Heart left ventricle (tissue), 16 donors: Measurements from ENCODE around the gene HBE1. TPM values are rescaled to one million over a fixed set of nuclear protein-coding genes. Genes with fewer than 3 reads are reported as not detected.

ENCODE experiments used
- ATAC-seq, 4 donors: fragments of 200-7000 bp; cut with Tn5 transposase; one replicate each; pipeline ENCODE4 v1.9.1; 2020 to 2022; ENCODE audit warnings: moderate library complexity in 4 of 4, mild to moderate bottlenecking in 3 of 4, moderate number of reproducible peaks in 1 of 4
- DNase-seq, 5 donors: peaks; one replicate each; pipeline ENCODE4 v3.0.0-alpha.2; 2020
- H3K27ac ChIP-seq, 12 donors: fragments of 200-600 bp; sonication (generic) in 4 of 12; one replicate each; pipeline versions ENCODE4 v1.5.0 to v1.8.0; 2016 to 2022; ENCODE audit warnings: mild to moderate bottlenecking in 2 of 12
- H3K27me3 ChIP-seq, 9 donors: fragments of 200-600 bp; sonication (generic) in 2 of 9; one replicate each; pipeline versions ENCODE4 v1.5.1 to v1.8.0; 2016 to 2022; ENCODE audit warnings: mild to moderate bottlenecking in 3 of 9
- H3K36me3 ChIP-seq, 9 donors: fragments of 200-600 bp; sonication (generic) in 2 of 9; one replicate each; pipeline versions ENCODE4 v1.5.0 to v1.8.0; 2018 to 2022; ENCODE audit warnings: mild to moderate bottlenecking in 2 of 9
- H3K4me1 ChIP-seq, 12 donors: fragments of 200-600 bp; sonication (generic) in 4 of 12; one replicate each; pipeline versions ENCODE4 v1.5.0 to v1.8.0; 2016 to 2022; ENCODE audit warnings: mild to moderate bottlenecking in 3 of 12
- H3K4me3 ChIP-seq, 12 donors: fragments of 200-600 bp; sonication (generic) in 4 of 12; one replicate each; pipeline versions ENCODE4 v1.5.0 to v1.8.0; 2017 to 2022; ENCODE audit warnings: mild to moderate bottlenecking in 9 of 12, moderate library complexity in 4 of 12
- H3K9me3 ChIP-seq, 12 donors: fragments of 200-600 bp; sonication (generic) in 4 of 12; one replicate each; pipeline versions ENCODE4 v1.5.0 to v1.8.0; 2016 to 2022; ENCODE audit warnings: mild to moderate bottlenecking in 1 of 12
- CTCF ChIP-seq, 12 donors: fragments of 200-600 bp; sonication (generic) in 4 of 12; IDR thresholded peaks; one replicate each; pipeline versions ENCODE4 v1.5.0 to v1.8.0; 2018 to 2022; ENCODE audit warnings: antibody characterized with exemption in 12 of 12, mild to moderate bottlenecking in 5 of 12
- POLR2A ChIP-seq, 2 donors: fragments of 450-650 bp; IDR thresholded peaks; one replicate each; pipeline ENCODE4 v1.6.1; 2017; ENCODE audit warnings: antibody characterized with exemption in 2 of 2, mild to moderate bottlenecking in 2 of 2, moderate library complexity in 2 of 2
- WGBS, 4 donors: extraction: QIAGEN DNeasy Blood & Tissue Kit in 2 of 4; methylation state at CpG; one replicate each; pipeline versions ENCODE4 v1.1.5 to v1.1.7; 2013 to 2018; 5-methylcytosine and 5-hydroxymethylcytosine counted together
- intact Hi-C, 10 donors: fragments of 100-400 bp; cut with DNase I; formaldehyde crosslinking; loops; one replicate each; pipeline versions ENCODE4 v1.11.1 to v1.14.2; 2022
- polyA plus RNA-seq, 2 donors: library from polyadenylated mRNA; stranded (reverse); fragments of 200-250 nt; gene quantifications; one replicate each; pipeline ENCODE4 v1.2.3, GENCODE V29; 2013
- total RNA-seq, 9 donors: library from RNA; depleted of rRNA in 2 of 9; stranded (reverse); fragments of >200 nt in 2 of 9; fragmentation: NEBNext Ultra II Directional in 3 of 9; extraction: Animal tissue kit (Norgen Biotek cat#: 25700) in 3 of 9; gene quantifications; one replicate each; pipeline versions ENCODE4 v1.1.0 to v1.2.4, GENCODE V29; 2016 to 2023
- donor health status: ischemic (EF 13 %, LVEDD 7.1; RV severe dilation, severe dysfunction).
- donor health status: healthy with polysubstance abuse.
- donor health status: DM: no; HTN: yes; CAD: no.
- donor health status: DM: no; HTN: no; CAD: no.
- donor health status: ischemic (EF 25% LVEDD 6.9; RV normal size, moderate dysfunction).
- donor health status: ischemic (EF 25% LVEDD 5.7; RV mildly dilated, moderate dysfunction).
- donor health status: healthy.
- donor health status: DM: yes; HTN: yes; CAD: no.
- donor health status: ischemic (EF 35%, LVEDD 5.7; RV mildly dilated, moderate dysfunction).
- donor health status: nonischemic (EF 11% LVEDD 7.7; RV severe dilation, severe dysfunction).
- donor health status: DM: yes; HTN: yes; CAD: no.
- donor health status: PGD.
- donor health status: ischemic (EF 29% LVEDD 5.4; RV normal size, mild dysfunction).
- donor health status: nonischemic (EF 23%, LVEDD 6.1; RV moderate dilation, normal function).

Gene HBE1
- total and polyA plus RNA-seq, 11 donors: not detected

DNA sequence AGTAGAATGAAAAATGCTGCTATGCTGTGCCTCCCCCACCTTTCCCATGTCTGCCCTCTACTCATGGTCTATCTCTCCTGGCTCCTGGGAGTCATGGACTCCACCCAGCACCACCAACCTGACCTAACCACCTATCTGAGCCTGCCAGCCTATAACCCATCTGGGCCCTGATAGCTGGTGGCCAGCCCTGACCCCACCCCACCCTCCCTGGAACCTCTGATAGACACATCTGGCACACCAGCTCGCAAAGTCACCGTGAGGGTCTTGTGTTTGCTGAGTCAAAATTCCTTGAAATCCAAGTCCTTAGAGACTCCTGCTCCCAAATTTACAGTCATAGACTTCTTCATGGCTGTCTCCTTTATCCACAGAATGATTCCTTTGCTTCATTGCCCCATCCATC lies 14.9 kb upstream of the HBE1 start:
- Histone ChIP-seq H3K4me3 (no peak overlapping the region), H3K27ac (no peak overlapping the region), H3K9me3 (no peaks in the 10 kb centered on the region), H3K4me1 (peaks cover 0 to 5% (median 0%) of the 10 kb centered on the region in 12 donors), H3K27me3 (no peaks in the 10 kb centered on the region), H3K36me3 (no peaks in the 10 kb centered on the region)
- no peak for DNase-seq
- ATAC-seq: no peak
- 84 to 94% (median 87%) methylated on average over 2 of the region's 2 CpGs for WGBS, 4 donors
- no peak for TF ChIP-seq POLR2A (IDR thresholded peaks at IDR 0.05)
- no peak for TF ChIP-seq CTCF (IDR thresholded peaks at IDR 0.05)
- intact Hi-C loops: no loop called here

DNA sequence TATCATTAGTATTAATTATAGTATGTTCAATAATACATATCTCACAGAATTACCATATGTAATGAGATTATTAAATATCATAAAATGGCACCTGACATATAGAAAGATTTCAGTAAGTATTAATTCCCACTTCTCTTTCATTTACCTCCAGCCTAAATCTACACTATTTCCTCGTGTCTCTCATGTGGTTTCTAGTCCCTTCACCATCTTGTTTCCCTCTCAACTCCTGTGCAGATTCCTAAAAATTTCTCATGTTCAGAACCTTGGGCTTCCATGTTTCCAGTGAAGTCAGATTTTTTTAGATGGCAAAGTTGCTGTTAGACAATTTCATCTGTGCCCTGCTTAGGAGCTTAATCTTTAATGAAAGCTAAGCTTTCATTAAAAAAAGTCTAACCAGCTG lies 14.1 kb upstream of the HBE1 start:
- intact Hi-C loops: no loop called here
- Histone ChIP-seq H3K36me3 (no peaks in the 10 kb centered on the region), H3K4me1 (peaks cover 0 to 5% (median 0%) of the 10 kb centered on the region in 12 donors), H3K4me3 (no peak overlapping the region), H3K9me3 (no peaks in the 10 kb centered on the region), H3K27ac (no peak overlapping the region), H3K27me3 (no peaks in the 10 kb centered on the region)
- no peak for DNase-seq
- WGBS, 4 donors: 52 to 65% (median 62%) methylated on average over 1 of the region's 1 CpG
- no peak for ATAC-seq
- TF ChIP-seq CTCF (IDR thresholded peaks at IDR 0.05) (no peak), POLR2A (IDR thresholded peaks at IDR 0.05) (no peak)

- WGBS, 4 donors: 72 to 79% (median 75%) methylated on average over 3 of the region's 3 CpGs
- TF ChIP-seq POLR2A (IDR thresholded peaks at IDR 0.05) (no peak), CTCF (IDR thresholded peaks at IDR 0.05) (no peak)
- Histone ChIP-seq H3K4me1 (peaks cover 0 to 5% (median 0%) of the 10 kb centered on the region in 12 donors), H3K27ac (no peak overlapping the region), H3K27me3 (no peaks in the 10 kb centered on the region), H3K9me3 (no peaks in the 10 kb centered on the region), H3K4me3 (no peak overlapping the region), H3K36me3 (no peaks in the 10 kb centered on the region)
- no peak for ATAC-seq
- intact Hi-C loops: no loop called here
- DNase-seq: no peak
Observed at GRCh38 chr11:5283086-5283485, 13.3 kb upstream of the HBE1 start.

GRCh38 chr11:5282628-5283027 lies 12.9 kb upstream of the HBE1 start:
- Histone ChIP-seq H3K27ac (no peak overlapping the region), H3K4me1 (peaks cover 0 to 5% (median 0%) of the 10 kb centered on the region in 12 donors), H3K9me3 (no peaks in the 10 kb centered on the region), H3K4me3 (no peak overlapping the region), H3K36me3 (no peaks in the 10 kb centered on the region), H3K27me3 (no peaks in the 10 kb centered on the region)
- no peak for ATAC-seq
- intact Hi-C loops: no loop called here
- TF ChIP-seq POLR2A (IDR thresholded peaks at IDR 0.05) (no peak), CTCF (IDR thresholded peaks at IDR 0.05) (no peak)
- WGBS, 4 donors: 71 to 91% (median 88%) methylated on average over 2 of the region's 2 CpGs
- DNase-seq: no peak
